B cell (primary cell): ENCODE data around the gene COL3A1. TPM values are rescaled to one million over a fixed set of nuclear protein-coding genes. Genes with fewer than 3 reads are reported as not detected.

Source experiments
- ATAC-seq: fragments of 200-7000 bp; cut with Tn5 transposase; one replicate; pipeline ENCODE4 v1.10.0; 2021; ENCODE audit warnings: low read depth, mild to moderate bottlenecking, moderate number of reproducible peaks, moderate library complexity
- CTCF ChIA-PET: fragments of 350-600 bp; sonication (Branson Sonifier 250); formaldehyde crosslinking; loops from one replicate; lab custom pipeline; 2021; ENCODE audit warnings: antibody characterized with exemption, inconsistent platforms; lab: Charles Lee
- POLR2A ChIA-PET: fragments of 350-600 bp; sonication (Branson Sonifier 250); formaldehyde crosslinking; loops from one replicate; lab custom pipeline; 2021; ENCODE audit warnings: antibody characterized with exemption; lab: Charles Lee
- DNase-seq: peaks from one replicate; pipeline ENCODE4 v3.0.0; 2013
- H2AFZ ChIP-seq: 2 replicates; pipeline ENCODE4 v1.6.1; 2012; ENCODE audit warnings: mild to moderate bottlenecking, low read depth, low read length; ENCODE audit not compliant: insufficient read depth, poor library complexity, severe bottlenecking
- H3K27ac ChIP-seq, 2 donors: 1 replicate in 1 of 2; 2 replicates in 1 of 2; pipeline ENCODE4 v1.5.1; 2012 to 2013; ENCODE audit warnings: low read length in 2 of 2, mild to moderate bottlenecking in 2 of 2, moderate library complexity in 1 of 2
- H3K27me3 ChIP-seq, 4 experiments: fragments of 200-600 bp in 1 of 4; sonication (generic) in 1 of 4; replicated peaks in 1 of 4; 1 replicate in 2 of 4; 2 replicates in 2 of 4; pipeline versions ENCODE4 v1.6.1 to v1.7.0; 2013 to 2016; ENCODE audit warnings: low read length in 3 of 4, mild to moderate bottlenecking in 2 of 4, mixed read lengths in 1 of 4, moderate library complexity in 1 of 4; ENCODE audit not compliant: insufficient read depth in 4 of 4, control insufficient read depth in 3 of 4; ENCODE audit errors: control extremely low read depth in 1 of 4
- H3K36me3 ChIP-seq, 2 experiments: replicated peaks in 1 of 2; 1 replicate in 1 of 2; 2 replicates in 1 of 2; pipeline versions ENCODE4 v1.6.1 to v1.7.1; 2013; ENCODE audit warnings: low read length in 1 of 2; ENCODE audit not compliant: insufficient read depth in 2 of 2, control insufficient read depth in 1 of 2; ENCODE audit errors: control extremely low read depth in 1 of 2, extremely low read depth in 1 of 2
- H3K4me1 ChIP-seq, 2 donors: fragments of 200-600 bp in 1 of 2; sonication (generic) in 1 of 2; 1 replicate in 1 of 2; 2 replicates in 1 of 2; pipeline versions ENCODE4 v1.5.1 to v1.6.1; 2013 to 2017; ENCODE audit warnings: low read length in 2 of 2; ENCODE audit not compliant: control insufficient read depth in 2 of 2, insufficient read depth in 2 of 2
- H3K4me2 ChIP-seq: replicated peaks from 2 replicates; pipeline ENCODE3; 2012; ENCODE audit warnings: mild to moderate bottlenecking, low read depth, low read length; ENCODE audit not compliant: poor library complexity, severe bottlenecking
- H3K4me3 ChIP-seq, 5 experiments: fragments of 200-600 bp in 1 of 5; sonication (generic) in 1 of 5; 1 replicate in 3 of 5; 2 replicates in 2 of 5; pipeline versions ENCODE4 v1.5.1 to v1.7.0; 2011 to 2016; ENCODE audit warnings: low read length in 4 of 5, mild to moderate bottlenecking in 4 of 5, low read depth in 2 of 5, control low read depth in 1 of 5, moderate library complexity in 1 of 5; ENCODE audit not compliant: insufficient read depth in 1 of 5; ENCODE audit errors: control extremely low read depth in 1 of 5, extremely low read depth in 1 of 5
- H3K79me2 ChIP-seq: fragments of 200-600 bp; sonication (generic); one replicate; pipeline ENCODE4 v1.6.0; 2016; ENCODE audit warnings: low read length; ENCODE audit not compliant: control insufficient read depth, insufficient read depth
- H3K9ac ChIP-seq: fragments of 200-600 bp; sonication (generic); 2 replicates; pipeline ENCODE4 v1.6.1; 2017; ENCODE audit warnings: mild to moderate bottlenecking, low read length, moderate library complexity
- H3K9me3 ChIP-seq, 3 donors: one replicate each; pipeline versions ENCODE4 v1.6.1 to v1.7.1; 2013; ENCODE audit warnings: low read length in 2 of 3; ENCODE audit not compliant: control insufficient read depth in 2 of 3, insufficient read depth in 1 of 3; ENCODE audit errors: control extremely low read depth in 1 of 3
- H4K20me1 ChIP-seq: 2 replicates; pipeline ENCODE4 v1.6.0; 2012; ENCODE audit warnings: mild to moderate bottlenecking, low read length; ENCODE audit not compliant: insufficient read depth, control insufficient read depth, poor library complexity, severe bottlenecking
- H3K27ac Mint-ChIP-seq: one replicate; pipeline ENCODE4 v1.8.0; 2021; ENCODE audit warnings: mixed read lengths
- H3K27me3 Mint-ChIP-seq: one replicate; pipeline ENCODE4 v1.8.0; 2021; ENCODE audit warnings: mixed read lengths
- H3K4me1 Mint-ChIP-seq: one replicate; pipeline ENCODE4 v1.8.0; 2021; ENCODE audit warnings: mixed read lengths
- H3K4me3 Mint-ChIP-seq: one replicate; pipeline ENCODE4 v1.8.0; 2021; ENCODE audit warnings: mixed read lengths
- H3K9me3 Mint-ChIP-seq: one replicate; pipeline ENCODE4 v1.8.0; 2022; ENCODE audit warnings: mixed read lengths; ENCODE audit not compliant: insufficient read depth
- EZH2 ChIP-seq: IDR thresholded peaks from 2 replicates; pipeline ENCODE4 v1.6.1; 2012; ENCODE audit warnings: borderline replicate concordance, low read depth, mild to moderate bottlenecking, moderate library complexity, low read length; ENCODE audit not compliant: insufficient read depth, poor library complexity, severe bottlenecking
- WGBS: methylation state at CpG from one replicate; pipeline ENCODE4 v1.1.5; 2013; ENCODE audit warnings: missing lambda C conversion rate; ENCODE audit not compliant: insufficient coverage; 5-methylcytosine and 5-hydroxymethylcytosine counted together
- intact Hi-C: fragments of 100-400 bp; cut with micrococcal nuclease; formaldehyde crosslinking; loops from one replicate; pipeline ENCODE4 v1.10.0; 2022
- polyA plus RNA-seq: library from polyadenylated mRNA; depleted of rRNA; stranded (reverse); fragments of >200 nt; gene quantifications from 2 replicates; pipeline ENCODE4 v1.2.3, GENCODE V29; 2012
- total RNA-seq, 2 donors: library from RNA; stranded (reverse); fragments of 120-200 nt in 1 of 2; gene quantifications; 1 replicate in 1 of 2; 2 replicates in 1 of 2; pipeline versions ENCODE4 v1.2.3 to v1.2.4, GENCODE V29; 2013 to 2022
- TF ChIP-seq, protein P1 (sequence below): fragments of 200-600 bp; IDR thresholded peaks from one replicate; pipeline ENCODE4 v1.8.0; 2022; ENCODE audit warnings: antibody characterized with exemption, mild to moderate bottlenecking

Gene COL3A1
- total and polyA plus RNA-seq, 2 donors (not counting 1 experiment from before 2014, with no cell fraction given), result not detected

DNA sequence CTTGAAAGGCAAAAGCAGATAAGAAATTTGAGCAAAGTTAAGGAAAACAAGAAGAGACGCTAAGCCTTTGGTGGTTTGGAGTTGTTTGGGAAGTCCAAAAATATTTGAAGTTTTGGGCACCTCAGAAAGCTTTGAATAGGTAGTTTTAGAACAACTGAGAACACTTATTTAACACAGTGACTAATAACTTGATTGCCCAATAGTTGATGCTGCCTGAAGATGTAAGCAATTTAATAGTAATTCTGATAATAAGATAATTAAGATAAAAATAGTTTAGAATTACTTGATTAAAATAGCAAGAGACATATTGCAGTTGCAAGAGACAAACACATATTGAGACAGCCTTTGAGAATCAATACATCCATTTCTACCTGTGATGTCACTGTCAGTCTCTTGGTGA, 16.5 kb upstream of the COL3A1 start:
- no CpG with 5 or more reads among the region's 1 CpG for WGBS
- ATAC-seq (no peak), DNase-seq (no peak)
- Histone ChIP-seq H3K4me2 (no peak overlapping the region), H3K27me3 (no peaks in the 10 kb centered on the region), H3K79me2 (no peaks in the 10 kb centered on the region), H3K27ac (no peak overlapping the region), H3K4me3 (no peak overlapping the region), H3K9ac (no peak overlapping the region), H3K4me1 (no peaks in the 10 kb centered on the region), H3K9me3 (no peaks in the 10 kb centered on the region), H3K36me3 (no peaks in the 10 kb centered on the region), H4K20me1 (no peaks in the 10 kb centered on the region), H2AFZ (no peak overlapping the region)
- POLR2A ChIA-PET, result no interaction called here
- CTCF ChIA-PET, result no interaction called here
- no peaks in the 10 kb centered on the region for H3K4me1 Mint-ChIP-seq
- intact Hi-C loops, result no loop called here
- no peaks in the 10 kb centered on the region for H3K9me3 Mint-ChIP-seq
- H3K27me3 Mint-ChIP-seq, result no peaks in the 10 kb centered on the region
- H3K27ac Mint-ChIP-seq, result no peak overlapping the region
- TF ChIP-seq EZH2, result no peak
- TF ChIP-seq, protein P1, sequence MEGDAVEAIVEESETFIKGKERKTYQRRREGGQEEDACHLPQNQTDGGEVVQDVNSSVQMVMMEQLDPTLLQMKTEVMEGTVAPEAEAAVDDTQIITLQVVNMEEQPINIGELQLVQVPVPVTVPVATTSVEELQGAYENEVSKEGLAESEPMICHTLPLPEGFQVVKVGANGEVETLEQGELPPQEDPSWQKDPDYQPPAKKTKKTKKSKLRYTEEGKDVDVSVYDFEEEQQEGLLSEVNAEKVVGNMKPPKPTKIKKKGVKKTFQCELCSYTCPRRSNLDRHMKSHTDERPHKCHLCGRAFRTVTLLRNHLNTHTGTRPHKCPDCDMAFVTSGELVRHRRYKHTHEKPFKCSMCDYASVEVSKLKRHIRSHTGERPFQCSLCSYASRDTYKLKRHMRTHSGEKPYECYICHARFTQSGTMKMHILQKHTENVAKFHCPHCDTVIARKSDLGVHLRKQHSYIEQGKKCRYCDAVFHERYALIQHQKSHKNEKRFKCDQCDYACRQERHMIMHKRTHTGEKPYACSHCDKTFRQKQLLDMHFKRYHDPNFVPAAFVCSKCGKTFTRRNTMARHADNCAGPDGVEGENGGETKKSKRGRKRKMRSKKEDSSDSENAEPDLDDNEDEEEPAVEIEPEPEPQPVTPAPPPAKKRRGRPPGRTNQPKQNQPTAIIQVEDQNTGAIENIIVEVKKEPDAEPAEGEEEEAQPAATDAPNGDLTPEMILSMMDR, result no peak
- H3K4me3 Mint-ChIP-seq, result no peak overlapping the region

DNA sequence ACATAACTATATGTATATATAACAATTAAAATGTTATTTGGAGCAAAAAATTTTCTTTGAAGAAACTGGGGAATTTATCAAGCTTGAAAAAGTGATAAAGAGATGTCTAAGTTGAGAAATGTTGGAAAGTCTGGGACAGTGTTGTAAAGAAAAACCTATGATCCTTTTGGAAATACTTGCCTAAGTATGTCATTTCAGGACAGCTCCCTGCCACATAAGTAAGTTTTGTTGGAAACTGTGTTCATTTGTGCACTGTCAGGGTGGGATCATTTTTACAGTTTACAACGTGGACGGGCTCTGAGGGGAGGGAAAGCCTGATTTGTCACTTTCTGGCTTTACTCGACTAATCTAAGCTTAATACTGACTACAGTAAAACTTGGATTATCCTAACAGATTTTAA, 10.4 kb upstream of the COL3A1 start:
- no peak overlapping the region for H3K4me3 ChIP-seq
- no peaks in the 10 kb centered on the region for H3K27me3 ChIP-seq
- no peaks in the 10 kb centered on the region for H4K20me1 ChIP-seq
- Mint-ChIP-seq H3K4me3 (no peak overlapping the region), H3K27me3 (no peaks in the 10 kb centered on the region), H3K27ac (no peak overlapping the region), H3K9me3 (no peaks in the 10 kb centered on the region), H3K4me1 (no peaks in the 10 kb centered on the region)
- intact Hi-C loops, result no loop called here
- no peaks in the 10 kb centered on the region for H3K9me3 ChIP-seq
- DNase-seq, result no peak
- H2AFZ ChIP-seq, result no peak overlapping the region
- WGBS, result no CpG with 5 or more reads among the region's 3 CpGs
- ATAC-seq, result no peak
- POLR2A ChIA-PET, result no interaction called here
- H3K4me2 ChIP-seq, result no peak overlapping the region
- H3K4me1 ChIP-seq, result no peaks in the 10 kb centered on the region
- H3K36me3 ChIP-seq, result no peaks in the 10 kb centered on the region
- H3K27ac ChIP-seq, result no peak overlapping the region
- H3K79me2 ChIP-seq, result no peaks in the 10 kb centered on the region
- CTCF ChIA-PET, result no interaction called here
- H3K9ac ChIP-seq, result no peak overlapping the region
- TF ChIP-seq EZH2, result no peak
- TF ChIP-seq, protein P1, result no peak
